Measurements from ENCODE around the gene GABRG3. TPM values are rescaled to one million over a fixed set of nuclear protein-coding genes. Genes with fewer than 3 reads are reported as not detected.

GABRG3 gene
- total and polyA plus RNA-seq, 10 of the 15 experiments (the other 5 are each of a cell fraction or from before 2014, with no cell fraction given): 0.15 TPM; not detected in 9

DNA sequence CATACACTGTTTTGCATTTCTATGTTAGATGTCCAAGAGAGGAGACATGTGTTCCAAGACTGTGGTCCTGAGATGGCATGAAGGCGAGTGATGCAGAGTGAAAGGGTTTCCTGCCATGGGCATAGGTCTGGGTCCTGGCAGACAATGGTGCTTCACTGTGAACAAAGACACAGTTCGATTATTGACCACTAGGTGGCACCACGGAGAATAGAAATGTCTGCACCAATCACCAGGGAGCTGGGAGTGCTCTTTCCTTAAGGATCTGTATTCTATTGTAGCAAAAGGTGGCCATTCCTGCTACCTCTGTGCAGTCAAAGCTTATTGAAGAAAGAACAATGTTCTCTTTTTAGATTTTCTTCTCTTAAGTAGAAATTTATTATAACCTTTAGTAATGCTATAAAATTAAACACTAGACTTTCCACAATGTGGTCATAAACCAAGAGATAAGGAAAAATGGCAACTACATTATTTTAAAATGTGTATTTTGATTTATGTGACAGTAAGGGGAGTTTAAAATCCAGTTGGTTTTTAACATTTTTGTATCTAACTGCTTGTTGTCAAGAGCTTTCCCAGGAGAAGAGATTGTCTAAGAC, 88.7 kb downstream of the GABRG3 start:
- ATAC-seq: no peak
- BruUV-seq (replicated peaks): no TSS peak
- WGBS (ENCODE audit: insufficient coverage, insufficient replicate concordance, low lambda C conversion rate, missing lambda C conversion rate): 3% methylated on average over 3 of the region's 3 CpGs
- no peak for DNase-seq (ENCODE audit: low read depth, low spot score)
- no peak for FAIRE-seq
- Histone ChIP-seq H3K27ac (ENCODE audit: control insufficient read depth, insufficient read depth) (no peak overlapping the region), H3K27me3 (replicated peaks in 1 of 2; ENCODE audit: control insufficient read depth in 2 of 2, insufficient read depth in 2 of 2, low read length in 1 of 2) (no peaks in the 10 kb centered on the region), H3K4me1 (ENCODE audit: control insufficient read depth, insufficient read depth, low read length) (no peaks in the 10 kb centered on the region), H3K9me3 (replicated peaks; ENCODE audit: control insufficient read depth, insufficient read depth, low read length) (no peaks in the 10 kb centered on the region; the same call in 2 of the 3 replicates), H3K36me3 (ENCODE audit: control insufficient read depth in 2 of 2, insufficient read depth in 2 of 2, low read length in 1 of 2) (no peaks in the 10 kb centered on the region), H3K9ac (ENCODE audit: control insufficient read depth, insufficient read depth, low read length) (no peak overlapping the region), H3K4me3 (no peak overlapping the region), H3K4me2 (ENCODE audit: control insufficient read depth, insufficient read depth) (no peak overlapping the region), H2AFZ (ENCODE audit: control insufficient read depth, low read depth, low read length) (no peak overlapping the region), H4K20me1 (ENCODE audit: control insufficient read depth, insufficient read depth) (no peaks in the 10 kb centered on the region), H3K79me2 (ENCODE audit: control insufficient read depth, insufficient read depth, low read length) (no peaks in the 10 kb centered on the region)
- SMC1A ChIA-PET (ENCODE audit: uncharacterized antibody, unreplicated experiment): no interaction called here
- POLR2A ChIA-PET: no interaction called here
- in situ Hi-C loops (cut with MboI) (no loop called here), intact Hi-C loops (cut with micrococcal nuclease; ENCODE audit: unreplicated experiment) (no loop called here)
- CTCF ChIA-PET: interaction anchor here (0.5 to 1.6 kb wide), 3 partner anchors 11 to 299 kb away, joined by 3 to 8 read pairs (median 4); no protein-coding TSS in a partner anchor
- TF ChIP-seq, protein P1, sequence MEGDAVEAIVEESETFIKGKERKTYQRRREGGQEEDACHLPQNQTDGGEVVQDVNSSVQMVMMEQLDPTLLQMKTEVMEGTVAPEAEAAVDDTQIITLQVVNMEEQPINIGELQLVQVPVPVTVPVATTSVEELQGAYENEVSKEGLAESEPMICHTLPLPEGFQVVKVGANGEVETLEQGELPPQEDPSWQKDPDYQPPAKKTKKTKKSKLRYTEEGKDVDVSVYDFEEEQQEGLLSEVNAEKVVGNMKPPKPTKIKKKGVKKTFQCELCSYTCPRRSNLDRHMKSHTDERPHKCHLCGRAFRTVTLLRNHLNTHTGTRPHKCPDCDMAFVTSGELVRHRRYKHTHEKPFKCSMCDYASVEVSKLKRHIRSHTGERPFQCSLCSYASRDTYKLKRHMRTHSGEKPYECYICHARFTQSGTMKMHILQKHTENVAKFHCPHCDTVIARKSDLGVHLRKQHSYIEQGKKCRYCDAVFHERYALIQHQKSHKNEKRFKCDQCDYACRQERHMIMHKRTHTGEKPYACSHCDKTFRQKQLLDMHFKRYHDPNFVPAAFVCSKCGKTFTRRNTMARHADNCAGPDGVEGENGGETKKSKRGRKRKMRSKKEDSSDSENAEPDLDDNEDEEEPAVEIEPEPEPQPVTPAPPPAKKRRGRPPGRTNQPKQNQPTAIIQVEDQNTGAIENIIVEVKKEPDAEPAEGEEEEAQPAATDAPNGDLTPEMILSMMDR (IDR thresholded peaks at IDR 0.05 in 2 of 3, conservative IDR thresholded peaks at IDR 0.05 in 1 of 3; ENCODE audit: control insufficient read depth in 2 of 3, extremely low read depth in 1 of 3, insufficient read depth in 1 of 3, low read depth in 3 of 3, low read length in 3 of 3): peak; percentile 25 to 29 (median 29); a peak in 4 of 6 replicates
- TF ChIP-seq, protein P2, sequence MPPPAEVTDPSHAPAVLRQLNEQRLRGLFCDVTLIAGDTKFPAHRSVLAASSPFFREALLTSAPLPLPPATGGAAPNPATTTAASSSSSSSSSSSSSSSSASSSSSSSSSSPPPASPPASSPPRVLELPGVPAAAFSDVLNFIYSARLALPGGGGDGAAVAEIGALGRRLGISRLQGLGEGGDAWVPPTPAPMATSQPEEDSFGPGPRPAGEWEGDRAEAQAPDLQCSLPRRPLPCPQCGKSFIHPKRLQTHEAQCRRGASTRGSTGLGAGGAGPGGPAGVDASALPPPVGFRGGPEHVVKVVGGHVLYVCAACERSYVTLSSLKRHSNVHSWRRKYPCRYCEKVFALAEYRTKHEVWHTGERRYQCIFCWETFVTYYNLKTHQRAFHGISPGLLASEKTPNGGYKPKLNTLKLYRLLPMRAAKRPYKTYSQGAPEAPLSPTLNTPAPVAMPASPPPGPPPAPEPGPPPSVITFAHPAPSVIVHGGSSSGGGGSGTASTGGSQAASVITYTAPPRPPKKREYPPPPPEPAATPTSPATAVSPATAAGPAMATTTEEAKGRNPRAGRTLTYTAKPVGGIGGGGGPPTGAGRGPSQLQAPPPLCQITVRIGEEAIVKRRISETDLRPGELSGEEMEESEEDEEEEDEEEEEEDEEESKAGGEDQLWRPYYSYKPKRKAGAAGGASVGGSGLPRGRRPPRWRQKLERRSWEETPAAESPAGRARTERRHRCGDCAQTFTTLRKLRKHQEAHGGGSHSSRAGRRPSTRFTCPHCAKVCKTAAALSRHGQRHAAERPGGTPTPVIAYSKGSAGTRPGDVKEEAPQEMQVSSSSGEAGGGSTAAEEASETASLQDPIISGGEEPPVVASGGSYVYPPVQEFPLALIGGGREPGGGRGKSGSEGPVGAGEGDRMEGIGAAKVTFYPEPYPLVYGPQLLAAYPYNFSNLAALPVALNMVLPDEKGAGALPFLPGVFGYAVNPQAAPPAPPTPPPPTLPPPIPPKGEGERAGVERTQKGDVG (CRISPR knock-in tag; IDR thresholded peaks at IDR 0.05): no peak
- RAD21 ChIA-PET (ENCODE audit: unreplicated experiment): no interaction called here
